Neural progenitor cell (in vitro differentiated cells): Measurements from ENCODE around the gene PLD5. TPM values are rescaled to one million over a fixed set of nuclear protein-coding genes. Genes with fewer than 3 reads are reported as not detected.
A peak's percentile ranks its signal among the peaks of the same experiment; 100 is the strongest.

Experiments
- DNase-seq: peaks from one replicate; pipeline ENCODE4 v3.0.0-alpha.2; 2016; ENCODE audit warnings: low spot score
- H2AFZ ChIP-seq: fragments of 200-600 bp; sonication (generic); replicated peaks from 2 replicates; pipeline ENCODE4 v1.6.1; 2016; ENCODE audit warnings: antibody characterized with exemption
- H3F3A ChIP-seq: fragments of 200-600 bp; sonication (generic); 2 replicates; pipeline ENCODE4 v1.6.1; 2016; ENCODE audit warnings: antibody characterized with exemption, low read depth
- H3K27ac ChIP-seq: fragments of 200-600 bp; sonication (generic); 2 replicates; pipeline ENCODE4 v1.5.1; 2016; ENCODE audit warnings: mild to moderate bottlenecking
- H3K27me3 ChIP-seq: fragments of 200-600 bp; sonication (generic); 2 replicates; pipeline ENCODE4 v1.6.1; 2016; ENCODE audit warnings: mild to moderate bottlenecking, moderate library complexity
- H3K36me3 ChIP-seq: fragments of 200-600 bp; sonication (generic); 2 replicates; pipeline ENCODE4 v1.5.1; 2016
- H3K4me1 ChIP-seq: fragments of 200-600 bp; sonication (generic); 2 replicates; pipeline ENCODE4 v1.6.1; 2016; ENCODE audit warnings: mixed run types
- H3K4me2 ChIP-seq: fragments of 200-600 bp; sonication (generic); 2 replicates; pipeline ENCODE4 v1.6.1; 2016
- H3K4me3 ChIP-seq: fragments of 200-600 bp; sonication (generic); 2 replicates; pipeline ENCODE4 v1.5.1; 2016
- H3K79me2 ChIP-seq: fragments of 200-600 bp; sonication (generic); 2 replicates; pipeline ENCODE4 v1.6.1; 2016; ENCODE audit warnings: low read depth
- H3K9ac ChIP-seq: fragments of 200-600 bp; sonication (generic); 2 replicates; pipeline ENCODE4 v1.6.1; 2016
- H3K9me3 ChIP-seq: fragments of 200-600 bp; sonication (generic); 2 replicates; pipeline ENCODE4 v1.5.1; 2016; ENCODE audit warnings: low read depth
- H4K20me1 ChIP-seq: fragments of 200-600 bp; sonication (generic); 2 replicates; pipeline ENCODE4 v1.6.1; 2016; ENCODE audit warnings: low read depth
- H3K27ac Mint-ChIP-seq: 3 replicates; pipeline ENCODE4 v1.8.0; 2021; ENCODE audit warnings: mixed read lengths
- H3K27me3 Mint-ChIP-seq: 2 replicates; pipeline ENCODE4 v1.8.0; 2022; ENCODE audit warnings: low read depth, mild to moderate bottlenecking, inconsistent platforms, moderate library complexity, mixed read lengths; ENCODE audit not compliant: insufficient read depth
- H3K36me3 Mint-ChIP-seq: 3 replicates; pipeline ENCODE4 v1.8.0; 2021; ENCODE audit warnings: mixed read lengths
- H3K4me1 Mint-ChIP-seq: 3 replicates; pipeline ENCODE4 v1.8.0; 2021; ENCODE audit warnings: mixed read lengths
- H3K4me3 Mint-ChIP-seq: 3 replicates; pipeline ENCODE4 v1.8.0; 2021; ENCODE audit warnings: mild to moderate bottlenecking, moderate library complexity, mixed read lengths
- H3K9me3 Mint-ChIP-seq: 3 replicates; pipeline ENCODE4 v1.8.0; 2020; ENCODE audit warnings: mixed read lengths
- EZH2 ChIP-seq: fragments of 200-600 bp; sonication (generic); IDR thresholded peaks from 2 replicates; pipeline ENCODE4 v1.6.1; 2017; ENCODE audit warnings: antibody characterized with exemption, mild to moderate bottlenecking, moderate library complexity
- EZH2phosphoT487 ChIP-seq: fragments of 200-600 bp; sonication (generic); IDR thresholded peaks from 2 replicates; pipeline ENCODE4 v1.6.1; 2017; ENCODE audit warnings: antibody characterized with exemption
- total RNA-seq: library from RNA; depleted of rRNA; stranded (reverse); fragments of >200 nt; gene quantifications from 2 replicates; pipeline ENCODE4 v1.2.3, GENCODE V29; 2015; ENCODE audit warnings: low replicate concordance
- TF ChIP-seq, protein P1 (sequence below): fragments of 200-600 bp; sonication (generic); IDR thresholded peaks from 2 replicates; pipeline ENCODE4 v1.5.1; 2017; ENCODE audit warnings: antibody characterized with exemption, mild to moderate bottlenecking

PLD5 gene
- total RNA-seq, 1 donor from 2014 or later, result 1.8 TPM

DNA sequence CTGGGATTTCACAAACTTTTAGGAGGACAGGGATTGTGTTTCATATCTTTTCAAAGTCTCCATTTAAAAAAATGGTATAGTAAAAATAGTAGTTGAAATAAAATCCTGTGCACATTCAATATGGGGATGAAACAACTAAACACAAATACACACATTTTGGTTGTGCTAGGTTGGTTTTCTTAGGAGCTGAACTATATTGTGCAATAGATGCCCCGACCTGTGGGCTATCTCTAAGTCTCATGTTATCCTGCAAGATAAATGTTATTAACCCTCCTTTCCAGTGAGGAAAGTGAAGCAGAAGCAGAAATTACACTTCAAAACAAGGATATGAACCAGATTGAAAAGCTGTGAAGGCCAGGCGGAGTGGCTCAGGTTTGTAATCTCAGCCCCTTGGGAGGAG is 1.3 kb upstream of the PLD5 start:
- Mint-ChIP-seq H3K27ac (no peak overlapping the region), H3K4me1 (peaks cover 11% of the 10 kb centered on the region), H3K36me3 (no peaks in the 10 kb centered on the region), H3K4me3 (peak overlapping the region; percentile 87), H3K9me3 (no peaks in the 10 kb centered on the region), H3K27me3 (peaks cover 30% of the 10 kb centered on the region)
- H3K9me3 ChIP-seq, result no peaks in the 10 kb centered on the region
- peaks cover 23% of the 10 kb centered on the region for H3K27me3 ChIP-seq
- peaks cover 7% of the 10 kb centered on the region for H3K4me1 ChIP-seq
- H3F3A ChIP-seq, result peaks cover 22% of the 10 kb centered on the region
- peak overlapping the region; percentile 99 for H3K4me2 ChIP-seq
- H3K79me2 ChIP-seq, result peaks cover 4% of the 10 kb centered on the region
- no peak for DNase-seq
- TF ChIP-seq EZH2 (no peak), EZH2phosphoT487 (no peak)
- H2AFZ ChIP-seq, result peak overlapping the region; percentile 90
- H3K36me3 ChIP-seq, result no peaks in the 10 kb centered on the region
- H4K20me1 ChIP-seq, result no peaks in the 10 kb centered on the region
- H3K27ac ChIP-seq, result no peak overlapping the region
- H3K9ac ChIP-seq, result no peak overlapping the region
- H3K4me3 ChIP-seq, result peak overlapping the region; percentile 88

DNA sequence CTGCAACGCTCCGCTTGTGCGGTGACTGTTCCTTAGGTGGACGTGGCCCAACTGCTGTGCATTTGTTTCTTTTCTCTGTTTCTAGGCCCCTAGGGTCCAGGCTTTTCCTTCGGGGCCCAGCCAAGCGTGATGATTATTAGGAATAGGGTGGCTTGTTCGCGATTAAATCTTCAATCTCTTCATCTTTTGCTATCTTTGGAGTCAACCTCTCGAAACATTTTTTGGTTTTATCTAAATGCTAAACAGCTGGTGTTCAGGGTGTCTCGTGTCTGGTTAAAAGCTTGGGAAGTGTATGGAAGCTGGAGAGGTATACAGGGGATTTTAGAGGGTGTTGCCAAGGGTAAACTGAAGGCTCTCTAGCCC is 844 bp upstream of the PLD5 start:
- Mint-ChIP-seq H3K4me3 (peak overlapping the region; percentile 87), H3K4me1 (peaks cover 11% of the 10 kb centered on the region), H3K27ac (no peak overlapping the region), H3K36me3 (no peaks in the 10 kb centered on the region), H3K27me3 (peaks cover 30% of the 10 kb centered on the region), H3K9me3 (no peaks in the 10 kb centered on the region)
- Histone ChIP-seq H3K9me3 (no peaks in the 10 kb centered on the region), H3K4me1 (peaks cover 7% of the 10 kb centered on the region), H3K27me3 (peaks cover 23% of the 10 kb centered on the region), H3K9ac (no peak overlapping the region), H3K27ac (no peak overlapping the region), H3K4me3 (peak overlapping the region; percentile 88), H3K36me3 (no peaks in the 10 kb centered on the region), H4K20me1 (no peaks in the 10 kb centered on the region), H3F3A (peaks cover 22% of the 10 kb centered on the region), H3K4me2 (peak overlapping the region; percentile 99), H2AFZ (peak overlapping the region; percentile 90), H3K79me2 (peaks cover 4% of the 10 kb centered on the region)
- TF ChIP-seq, protein P1, sequence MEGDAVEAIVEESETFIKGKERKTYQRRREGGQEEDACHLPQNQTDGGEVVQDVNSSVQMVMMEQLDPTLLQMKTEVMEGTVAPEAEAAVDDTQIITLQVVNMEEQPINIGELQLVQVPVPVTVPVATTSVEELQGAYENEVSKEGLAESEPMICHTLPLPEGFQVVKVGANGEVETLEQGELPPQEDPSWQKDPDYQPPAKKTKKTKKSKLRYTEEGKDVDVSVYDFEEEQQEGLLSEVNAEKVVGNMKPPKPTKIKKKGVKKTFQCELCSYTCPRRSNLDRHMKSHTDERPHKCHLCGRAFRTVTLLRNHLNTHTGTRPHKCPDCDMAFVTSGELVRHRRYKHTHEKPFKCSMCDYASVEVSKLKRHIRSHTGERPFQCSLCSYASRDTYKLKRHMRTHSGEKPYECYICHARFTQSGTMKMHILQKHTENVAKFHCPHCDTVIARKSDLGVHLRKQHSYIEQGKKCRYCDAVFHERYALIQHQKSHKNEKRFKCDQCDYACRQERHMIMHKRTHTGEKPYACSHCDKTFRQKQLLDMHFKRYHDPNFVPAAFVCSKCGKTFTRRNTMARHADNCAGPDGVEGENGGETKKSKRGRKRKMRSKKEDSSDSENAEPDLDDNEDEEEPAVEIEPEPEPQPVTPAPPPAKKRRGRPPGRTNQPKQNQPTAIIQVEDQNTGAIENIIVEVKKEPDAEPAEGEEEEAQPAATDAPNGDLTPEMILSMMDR, result no peak
- TF ChIP-seq EZH2phosphoT487, result no peak
- no peak for TF ChIP-seq EZH2
- peak; percentile 49 for DNase-seq

DNA sequence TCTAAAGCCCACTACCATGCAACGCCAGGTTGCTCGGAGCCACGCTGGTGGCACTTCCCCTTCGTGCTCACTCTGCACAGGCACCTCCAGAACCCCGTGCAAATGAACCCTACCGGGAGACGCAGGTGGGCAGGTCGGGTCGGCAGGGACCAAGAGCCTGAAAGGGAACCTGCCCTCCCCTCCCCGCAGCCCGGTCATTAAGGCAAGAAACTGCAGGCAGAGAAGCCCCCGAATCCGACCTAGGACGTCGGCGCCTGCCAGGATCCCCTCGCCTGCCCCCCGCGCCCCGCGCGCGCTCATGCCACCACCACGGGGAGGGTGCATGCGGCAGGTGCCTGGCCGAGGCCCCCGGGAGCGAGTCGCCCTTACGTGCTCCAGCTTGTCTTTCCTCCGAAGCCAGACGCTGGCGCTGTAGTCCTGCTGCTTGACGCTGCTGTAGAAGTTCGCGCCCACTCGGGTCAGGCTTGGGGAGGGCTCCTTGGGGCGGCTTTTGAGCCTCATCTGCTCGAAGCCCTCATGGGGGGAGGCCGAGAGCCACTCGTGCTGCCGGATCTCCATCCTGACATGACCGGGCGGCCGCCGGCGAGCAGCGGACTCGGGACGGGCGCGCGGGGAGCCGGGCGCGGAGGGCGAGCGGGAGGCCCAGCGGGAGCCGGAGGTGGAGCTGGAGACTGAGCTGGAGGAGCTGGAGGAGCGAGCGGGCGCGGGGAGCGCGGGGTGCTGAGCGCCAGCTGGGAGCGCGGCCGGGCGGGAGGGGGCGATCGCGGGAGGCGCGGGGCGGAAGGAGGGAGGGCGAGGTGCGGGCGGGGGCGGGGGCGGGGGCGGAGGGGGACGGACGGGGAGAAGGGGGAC is 552 bp downstream of the PLD5 start:
- Histone ChIP-seq H3K4me2 (peak overlapping the region; percentile 99), H3F3A (peaks cover 22% of the 10 kb centered on the region), H3K27me3 (peaks cover 23% of the 10 kb centered on the region), H3K79me2 (peaks cover 4% of the 10 kb centered on the region), H3K9me3 (no peaks in the 10 kb centered on the region), H3K27ac (no peak overlapping the region), H3K4me3 (peak overlapping the region; percentile 88), H2AFZ (peak overlapping the region; percentile 99), H3K9ac (no peak overlapping the region), H3K36me3 (no peaks in the 10 kb centered on the region), H4K20me1 (no peaks in the 10 kb centered on the region), H3K4me1 (peaks cover 7% of the 10 kb centered on the region)
- Mint-ChIP-seq H3K27me3 (peaks cover 30% of the 10 kb centered on the region), H3K4me3 (peak overlapping the region; percentile 84), H3K4me1 (peaks cover 11% of the 10 kb centered on the region), H3K27ac (no peak overlapping the region), H3K36me3 (no peaks in the 10 kb centered on the region), H3K9me3 (no peaks in the 10 kb centered on the region)
- DNase-seq, result peak; percentile 85
- TF ChIP-seq EZH2 (no peak), EZH2phosphoT487 (no peak)
- TF ChIP-seq, protein P1, result no peak
